Mononuclear cell (primary cell): ENCODE results near the gene DIAPH2. TPM values are rescaled to one million over a fixed set of nuclear protein-coding genes. Genes with fewer than 3 reads are reported as not detected.

Experiments used
- H3K27me3 ChIP-seq: 2 replicates; pipeline ENCODE4 v1.6.0; 2011; ENCODE audit warnings: low read length, control low read depth; ENCODE audit not compliant: insufficient read depth
- H3K4me1 ChIP-seq: 2 replicates; pipeline ENCODE4 v1.5.1; 2011; ENCODE audit warnings: mild to moderate bottlenecking, low read length, control low read depth; ENCODE audit not compliant: insufficient read depth
- H3K4me3 ChIP-seq: 2 replicates; pipeline ENCODE4 v1.5.1; 2011; ENCODE audit warnings: mild to moderate bottlenecking, low read length, moderate library complexity
- H3K9me3 ChIP-seq: 2 replicates; pipeline ENCODE4 v1.5.1; 2011; ENCODE audit warnings: low read depth, mild to moderate bottlenecking, control low read depth, low read length
- total RNA-seq: library from RNA; depleted of rRNA; stranded (reverse); fragments of >200 nt; gene quantifications from one replicate; pipeline ENCODE4 v1.2.3, GENCODE V29; 2012

DIAPH2 gene
- total RNA-seq, 1 donor: 31.0 TPM

GRCh38 chrX:97065066-97065465 is 380.4 kb downstream of the DIAPH2 start:
- no peaks in the 10 kb centered on the region for H3K27me3 ChIP-seq
- H3K4me1 ChIP-seq: no peaks in the 10 kb centered on the region
- no peak overlapping the region for H3K4me3 ChIP-seq
- H3K9me3 ChIP-seq: no peaks in the 10 kb centered on the region

- Histone ChIP-seq H3K4me1 (no peaks in the 10 kb centered on the region), H3K27me3 (no peaks in the 10 kb centered on the region), H3K9me3 (no peaks in the 10 kb centered on the region), H3K4me3 (no peak overlapping the region)
Observed at GRCh38 chrX:97065973-97066372, 381.3 kb downstream of the DIAPH2 start.

- H3K27me3 ChIP-seq: no peaks in the 10 kb centered on the region
- H3K4me3 ChIP-seq: no peak overlapping the region
- no peaks in the 10 kb centered on the region for H3K4me1 ChIP-seq
- H3K9me3 ChIP-seq: no peaks in the 10 kb centered on the region
Observed at GRCh38 chrX:97066381-97066780, 381.7 kb downstream of the DIAPH2 start.

GRCh38 chrX:97070346-97070745 is 385.7 kb downstream of the DIAPH2 start:
- Histone ChIP-seq H3K27me3 (no peaks in the 10 kb centered on the region), H3K4me3 (no peak overlapping the region), H3K4me1 (no peaks in the 10 kb centered on the region), H3K9me3 (no peaks in the 10 kb centered on the region)

- Histone ChIP-seq H3K4me3 (no peak overlapping the region), H3K9me3 (no peaks in the 10 kb centered on the region), H3K27me3 (no peaks in the 10 kb centered on the region), H3K4me1 (no peaks in the 10 kb centered on the region)
Observed at GRCh38 chrX:97074400-97074799, 389.8 kb downstream of the DIAPH2 start.

GRCh38 chrX:97089116-97089515 is 404.5 kb downstream of the DIAPH2 start:
- no peak overlapping the region for H3K4me3 ChIP-seq
- no peaks in the 10 kb centered on the region for H3K4me1 ChIP-seq
- no peaks in the 10 kb centered on the region for H3K9me3 ChIP-seq
- H3K27me3 ChIP-seq: no peaks in the 10 kb centered on the region

- H3K4me3 ChIP-seq: no peak overlapping the region
- no peaks in the 10 kb centered on the region for H3K9me3 ChIP-seq
- H3K27me3 ChIP-seq: no peaks in the 10 kb centered on the region
- H3K4me1 ChIP-seq: no peaks in the 10 kb centered on the region
Observed at GRCh38 chrX:97096385-97096784, 411.7 kb downstream of the DIAPH2 start.

- no peaks in the 10 kb centered on the region for H3K9me3 ChIP-seq
- H3K4me1 ChIP-seq: no peaks in the 10 kb centered on the region
- H3K27me3 ChIP-seq: no peaks in the 10 kb centered on the region
- H3K4me3 ChIP-seq: no peak overlapping the region
Observed at GRCh38 chrX:97102938-97103337, 418.3 kb downstream of the DIAPH2 start.

- no peaks in the 10 kb centered on the region for H3K4me1 ChIP-seq
- H3K4me3 ChIP-seq: no peak overlapping the region
- no peaks in the 10 kb centered on the region for H3K9me3 ChIP-seq
- no peaks in the 10 kb centered on the region for H3K27me3 ChIP-seq
Observed at GRCh38 chrX:97109730-97110129, 425.1 kb downstream of the DIAPH2 start.

GRCh38 chrX:97117572-97117971 is 432.9 kb downstream of the DIAPH2 start:
- no peaks in the 10 kb centered on the region for H3K27me3 ChIP-seq
- H3K9me3 ChIP-seq: no peaks in the 10 kb centered on the region
- no peak overlapping the region for H3K4me3 ChIP-seq
- H3K4me1 ChIP-seq: no peaks in the 10 kb centered on the region

- no peaks in the 10 kb centered on the region for H3K9me3 ChIP-seq
- no peaks in the 10 kb centered on the region for H3K4me1 ChIP-seq
- H3K4me3 ChIP-seq: no peak overlapping the region
- no peaks in the 10 kb centered on the region for H3K27me3 ChIP-seq
Observed at GRCh38 chrX:97119474-97120109, 434.9 kb downstream of the DIAPH2 start.

GRCh38 chrX:97123001-97123400 is 438.4 kb downstream of the DIAPH2 start:
- no peaks in the 10 kb centered on the region for H3K4me1 ChIP-seq
- H3K27me3 ChIP-seq: no peaks in the 10 kb centered on the region
- H3K4me3 ChIP-seq: no peak overlapping the region
- H3K9me3 ChIP-seq: no peaks in the 10 kb centered on the region

- Histone ChIP-seq H3K27me3 (no peaks in the 10 kb centered on the region), H3K4me3 (no peak overlapping the region), H3K9me3 (no peaks in the 10 kb centered on the region), H3K4me1 (no peaks in the 10 kb centered on the region)
Observed at GRCh38 chrX:97126020-97126419, 441.4 kb downstream of the DIAPH2 start.

GRCh38 chrX:97132664-97133415 is 448.2 kb downstream of the DIAPH2 start:
- no peaks in the 10 kb centered on the region for H3K9me3 ChIP-seq
- H3K4me1 ChIP-seq: no peaks in the 10 kb centered on the region
- H3K4me3 ChIP-seq: no peak overlapping the region
- H3K27me3 ChIP-seq: no peaks in the 10 kb centered on the region

- no peaks in the 10 kb centered on the region for H3K4me1 ChIP-seq
- no peak overlapping the region for H3K4me3 ChIP-seq
- no peaks in the 10 kb centered on the region for H3K27me3 ChIP-seq
- H3K9me3 ChIP-seq: no peaks in the 10 kb centered on the region
Observed at GRCh38 chrX:97145934-97146333, 461.3 kb downstream of the DIAPH2 start.

GRCh38 chrX:97155816-97156215 is 471.2 kb downstream of the DIAPH2 start:
- Histone ChIP-seq H3K9me3 (no peaks in the 10 kb centered on the region), H3K27me3 (no peaks in the 10 kb centered on the region), H3K4me1 (no peaks in the 10 kb centered on the region), H3K4me3 (no peak overlapping the region)
